Suppressor macrophage treated with lipopolysaccharide for 1 hour (primary cell): ENCODE measurements around the gene MED20.
"Not testable (repeated sequence)": the region's sequence is repeated elsewhere in the genome, so short reads cannot be mapped to it uniquely, and the experiment has no call there.

Source experiments
- DNase-seq, 3 donors: peaks; one replicate each; pipeline ENCODE4 v3.0.0-alpha.2; 2020 to 2022

Gene MED20

GRCh38 chr6:41920921-41921711 lies at the start of gene MED20, which contains the start of gene BYSL:
Gene MED20, minus strand, starts transcription at chr6:41921139. Its CDS starts 121 bp downstream, at chr6:41921018.
Gene BYSL, plus strand, starts transcription at chr6:41921499. Its CDS starts 64 bp downstream, at chr6:41921563.
- peak; percentile 98 to 99 (median 99) for DNase-seq

- peak; percentile 93 to 99 (median 97) for DNase-seq
Observed at GRCh38 chr6:41970436-41970846, 49.5 kb upstream of the MED20 start.

GRCh38 chr6:41967312-41968287 lies 46.7 kb upstream of the MED20 start:
- DNase-seq = peak; percentile 52 to 72 (median 64)

- peak; percentile 51 to 57 (median 53) for DNase-seq
Observed at GRCh38 chr6:41966961-41967311, 46.0 kb upstream of the MED20 start.

GRCh38 chr6:41966214-41966920 lies 45.4 kb upstream of the MED20 start:
- no peak for DNase-seq

GRCh38 chr6:41965429-41966213 lies 44.7 kb upstream of the MED20 start:
- DNase-seq = no peak

- no peak for DNase-seq
Observed at GRCh38 chr6:41964201-41964887, 43.4 kb upstream of the MED20 start.

GRCh38 chr6:41963371-41963770 lies 42.4 kb upstream of the MED20 start:
- DNase-seq = no peak

GRCh38 chr6:41960028-41960427 lies 39.1 kb upstream of the MED20 start:
- DNase-seq = no peak

GRCh38 chr6:41958022-41958856 lies 37.3 kb upstream of the MED20 start:
- peak; percentile 40 to 63 (median 53) for DNase-seq

- DNase-seq = no peak
Observed at GRCh38 chr6:41957117-41957516, 36.2 kb upstream of the MED20 start.

- no peak for DNase-seq
Observed at GRCh38 chr6:41955412-41955811, 34.5 kb upstream of the MED20 start.

GRCh38 chr6:41954668-41955067 lies 33.7 kb upstream of the MED20 start:
- no peak for DNase-seq

GRCh38 chr6:41947581-41948220 lies 26.8 kb upstream of the MED20 start:
- no peak for DNase-seq

GRCh38 chr6:41943456-41943855 lies 22.5 kb upstream of the MED20 start:
- DNase-seq = peak in 2 of 3 donors; percentile 64 to 65

GRCh38 chr6:41942882-41943281 lies 21.9 kb upstream of the MED20 start:
- not testable (repeated sequence) for DNase-seq

- DNase-seq = peak in 1 of 3 donors; percentile 65
Observed at GRCh38 chr6:41942067-41942851, 21.3 kb upstream of the MED20 start.

GRCh38 chr6:41941280-41942066 lies 20.5 kb upstream of the MED20 start, which contains the start of gene CCND3:
Gene CCND3, minus strand, starts transcription at chr6:41941808. Its CDS starts 159 bp downstream, at chr6:41941649.
- peak; percentile 97 to 99 (median 98) for DNase-seq
